Brain pericyte (primary cell): ENCODE results near the gene BTBD1.

Source experiments
- DNase-seq: peaks from one replicate; pipeline ENCODE4 v3.0.0-alpha.2; 2012; ENCODE audit warnings: low read depth, low spot score

BTBD1 gene

GRCh38 chr15:82993144-82993543 is 73.9 kb downstream of the BTBD1 start:
- no peak for DNase-seq

- no peak for DNase-seq
Observed at GRCh38 chr15:82992436-82992998, 74.5 kb downstream of the BTBD1 start.

- peak; percentile 3 for DNase-seq
Observed at GRCh38 chr15:82986442-82986780, 80.6 kb downstream of the BTBD1 start.

GRCh38 chr15:82985688-82986441 is 81.2 kb downstream of the BTBD1 start, which contains the start of gene RAMAC:
TSS of gene RAMAC (plus strand) at chr15:82986210. CDS start at chr15:82989019, 2,809 bp downstream.
- peak; percentile 82 for DNase-seq

GRCh38 chr15:82980981-82981380 is 86.1 kb downstream of the BTBD1 start:
- DNase-seq = no peak

- DNase-seq = no peak
Observed at GRCh38 chr15:82979726-82980125, 87.3 kb downstream of the BTBD1 start.

- DNase-seq = no peak
Observed at GRCh38 chr15:82978438-82978837, 88.6 kb downstream of the BTBD1 start.

- DNase-seq = no peak
Observed at GRCh38 chr15:82977076-82977475, 90.0 kb downstream of the BTBD1 start.

- no peak for DNase-seq
Observed at GRCh38 chr15:82972990-82973389, 94.1 kb downstream of the BTBD1 start.

GRCh38 chr15:82971218-82971984 is 95.7 kb downstream of the BTBD1 start:
- DNase-seq = no peak

- DNase-seq = no peak
Observed at GRCh38 chr15:82970696-82971095, 96.4 kb downstream of the BTBD1 start.

GRCh38 chr15:82970078-82970686 is 96.9 kb downstream of the BTBD1 start:
- DNase-seq = no peak

- no peak for DNase-seq
Observed at GRCh38 chr15:82969353-82969752, 97.7 kb downstream of the BTBD1 start.

GRCh38 chr15:82968066-82968465 is 99.0 kb downstream of the BTBD1 start:
- no peak for DNase-seq

- no peak for DNase-seq
Observed at GRCh38 chr15:82966671-82967071, 100.4 kb downstream of the BTBD1 start.
